ENCODE results near the gene NDUFAF4.

Gene NDUFAF4

DNA sequence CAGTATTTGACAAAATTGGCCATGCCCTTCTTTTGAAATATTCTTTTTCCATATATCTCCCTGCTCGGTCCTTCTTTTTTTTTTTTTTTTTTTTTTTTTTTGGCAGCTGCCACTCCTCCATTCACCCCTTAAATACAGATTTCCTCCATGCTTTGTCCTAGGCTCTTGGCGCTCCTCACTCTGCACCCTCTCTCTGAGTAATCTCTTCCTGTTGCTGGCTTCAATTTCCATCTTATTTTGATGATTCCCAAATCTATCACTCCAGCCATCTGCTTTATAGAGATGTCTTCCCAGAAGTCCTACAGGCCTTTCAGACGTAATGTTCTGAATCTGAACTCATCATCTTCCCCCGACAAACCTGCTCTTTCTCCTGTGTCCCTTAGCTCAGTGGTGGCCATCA lies 14.1 kb upstream of the NDUFAF4 start:
- no peaks in the 10 kb centered on the region for H3K36me3 ChIP-seq (ENCODE audit: control insufficient read depth, insufficient read depth, low read length)
- no peak for DNase-seq (ENCODE audit: extremely low read depth, insufficient read length)
- H3K4me3 ChIP-seq (replicated peaks; ENCODE audit: low read depth, low read length): no peak overlapping the region
- H3K27me3 ChIP-seq (replicated peaks; ENCODE audit: control insufficient read depth, insufficient read depth, low read length): no peaks in the 10 kb centered on the region; the same call in 1 of the 2 replicates
- no peak for TF ChIP-seq CTCF (IDR thresholded peaks at IDR 0.05; ENCODE audit: insufficient read depth, low read length, poor library complexity, severe bottlenecking)

DNA sequence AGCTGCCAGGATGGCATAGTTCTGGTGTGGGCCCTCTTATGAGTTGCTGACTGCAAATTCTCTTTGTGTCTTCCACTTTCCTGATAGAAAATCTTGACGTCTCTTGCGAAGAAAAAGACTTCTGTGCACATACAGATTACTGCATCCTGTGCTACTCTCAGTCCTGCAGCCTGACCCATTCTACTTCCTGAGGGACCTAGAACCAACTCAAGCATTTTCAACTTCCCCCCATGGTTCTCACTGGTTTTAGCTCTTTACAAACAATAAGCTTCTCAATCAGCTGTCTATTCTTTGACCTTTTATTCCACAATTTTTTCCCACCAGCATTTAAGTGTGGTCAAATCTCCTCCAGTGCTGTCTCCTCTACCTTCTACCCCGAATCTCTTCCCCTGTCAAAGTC lies 13.5 kb upstream of the NDUFAF4 start:
- TF ChIP-seq CTCF (IDR thresholded peaks at IDR 0.05; ENCODE audit: insufficient read depth, low read length, poor library complexity, severe bottlenecking): no peak
- no peaks in the 10 kb centered on the region for H3K36me3 ChIP-seq (ENCODE audit: control insufficient read depth, insufficient read depth, low read length)
- no peaks in the 10 kb centered on the region; the same call in 1 of the 2 replicates for H3K27me3 ChIP-seq (replicated peaks; ENCODE audit: control insufficient read depth, insufficient read depth, low read length)
- no peak for DNase-seq (ENCODE audit: extremely low read depth, insufficient read length)
- H3K4me3 ChIP-seq (replicated peaks; ENCODE audit: low read depth, low read length): no peak overlapping the region

DNA sequence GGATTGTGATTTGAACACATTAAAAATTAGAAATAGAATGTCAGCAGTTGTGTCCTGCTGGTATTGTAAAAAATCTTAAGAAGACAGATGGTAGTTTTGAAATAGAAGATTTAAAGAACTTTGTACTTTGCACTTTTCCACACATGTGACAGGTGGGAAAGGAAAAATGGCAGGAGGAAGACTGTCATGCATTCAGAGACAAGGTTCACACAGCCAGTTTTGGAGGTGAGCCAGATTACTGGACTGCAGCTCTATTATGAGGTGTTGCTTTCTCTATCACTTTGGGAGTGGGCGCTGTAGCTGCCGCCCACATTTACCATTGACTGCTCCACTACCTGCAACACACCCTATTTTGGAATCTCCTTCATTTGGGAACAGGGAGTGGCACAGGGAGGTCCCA lies 12.1 kb upstream of the NDUFAF4 start:
- Histone ChIP-seq H3K27me3 (replicated peaks; ENCODE audit: control insufficient read depth, insufficient read depth, low read length) (no peaks in the 10 kb centered on the region; the same call in 1 of the 2 replicates), H3K36me3 (ENCODE audit: control insufficient read depth, insufficient read depth, low read length) (no peaks in the 10 kb centered on the region), H3K4me3 (replicated peaks; ENCODE audit: low read depth, low read length) (no peak overlapping the region)
- TF ChIP-seq CTCF (IDR thresholded peaks at IDR 0.05; ENCODE audit: insufficient read depth, low read length, poor library complexity, severe bottlenecking): no peak
- DNase-seq (ENCODE audit: extremely low read depth, insufficient read length): no peak

DNA sequence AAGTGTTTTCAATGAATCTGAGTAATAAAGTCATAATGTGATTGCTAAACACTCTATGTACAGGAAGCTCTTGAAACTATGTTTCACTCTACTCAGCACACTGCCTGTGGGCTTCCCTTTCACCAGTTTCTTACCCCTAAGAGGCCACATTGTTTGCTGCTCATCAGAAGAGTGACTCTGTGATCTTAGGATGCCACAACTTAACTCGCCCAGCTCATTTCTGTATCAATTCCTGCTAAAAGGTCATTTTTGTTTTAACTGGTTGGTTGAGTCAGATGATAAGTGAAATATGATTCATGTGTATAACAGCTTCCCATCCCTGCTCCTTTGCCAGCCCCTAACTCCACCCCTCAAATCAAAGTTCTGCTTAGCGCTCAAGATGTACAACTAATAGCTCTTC lies 9.8 kb upstream of the NDUFAF4 start:
- no peak for DNase-seq (ENCODE audit: extremely low read depth, insufficient read length)
- Histone ChIP-seq H3K36me3 (ENCODE audit: control insufficient read depth, insufficient read depth, low read length) (no peaks in the 10 kb centered on the region), H3K27me3 (replicated peaks; ENCODE audit: control insufficient read depth, insufficient read depth, low read length) (no peaks in the 10 kb centered on the region), H3K4me3 (replicated peaks; ENCODE audit: low read depth, low read length) (no peak overlapping the region)
- TF ChIP-seq CTCF (IDR thresholded peaks at IDR 0.05; ENCODE audit: insufficient read depth, low read length, poor library complexity, severe bottlenecking): no peak

GRCh38 chr6:96900873-96901272 lies 3.2 kb upstream of the NDUFAF4 start:
- H3K36me3 ChIP-seq (ENCODE audit: control insufficient read depth, insufficient read depth, low read length): no peaks in the 10 kb centered on the region
- no peaks in the 10 kb centered on the region for H3K27me3 ChIP-seq (replicated peaks; ENCODE audit: control insufficient read depth, insufficient read depth, low read length)
- DNase-seq (ENCODE audit: extremely low read depth, insufficient read length): no peak
- no peak overlapping the region for H3K4me3 ChIP-seq (replicated peaks; ENCODE audit: low read depth, low read length)
- TF ChIP-seq CTCF (IDR thresholded peaks at IDR 0.05; ENCODE audit: insufficient read depth, low read length, poor library complexity, severe bottlenecking): no peak

GRCh38 chr6:96899451-96899998 lies 1.8 kb upstream of the NDUFAF4 start:
- DNase-seq (ENCODE audit: extremely low read depth, insufficient read length): no peak
- Histone ChIP-seq H3K36me3 (ENCODE audit: control insufficient read depth, insufficient read depth, low read length) (no peaks in the 10 kb centered on the region), H3K4me3 (replicated peaks; ENCODE audit: low read depth, low read length) (no peak overlapping the region), H3K27me3 (replicated peaks; ENCODE audit: control insufficient read depth, insufficient read depth, low read length) (no peaks in the 10 kb centered on the region)
- no peak for TF ChIP-seq CTCF (IDR thresholded peaks at IDR 0.05; ENCODE audit: insufficient read depth, low read length, poor library complexity, severe bottlenecking)

Data from GM06990 (cell line).